Ectodermal cell (in vitro differentiated cells): Measurements from ENCODE around the gene HSD17B2.

ENCODE experiments used
- H3K27ac ChIP-seq: 2 replicates; pipeline ENCODE4 v1.7.0; 2013; ENCODE audit warnings: mild to moderate bottlenecking, low read depth, low read length; ENCODE audit not compliant: insufficient read depth, poor library complexity, severe bottlenecking
- H3K27me3 ChIP-seq: 2 replicates; pipeline ENCODE4 v1.7.0; 2013; ENCODE audit warnings: mild to moderate bottlenecking, low read length; ENCODE audit not compliant: insufficient read depth, control insufficient read depth, poor library complexity, severe bottlenecking
- H3K36me3 ChIP-seq: one replicate; pipeline ENCODE4 v1.7.0; 2013; ENCODE audit warnings: low read length; ENCODE audit not compliant: control insufficient read depth, insufficient read depth
- H3K4me1 ChIP-seq: one replicate; pipeline ENCODE4 v1.7.0; 2013; ENCODE audit warnings: low read length; ENCODE audit not compliant: control insufficient read depth, insufficient read depth
- H3K4me3 ChIP-seq: 2 replicates; pipeline ENCODE4 v1.7.0; 2013; ENCODE audit warnings: low read depth, low read length, control low read depth; ENCODE audit not compliant: insufficient read depth
- H3K9me3 ChIP-seq: 2 replicates; pipeline ENCODE4 v1.7.0; 2013; ENCODE audit warnings: mild to moderate bottlenecking, low read length, moderate library complexity; ENCODE audit not compliant: control insufficient read depth
- WGBS, 2 experiments: methylation state at CpG; one replicate each; pipeline ENCODE4 v1.1.7; 2013; ENCODE audit warnings: missing lambda C conversion rate in 2 of 2; 5-methylcytosine and 5-hydroxymethylcytosine counted together

The HSD17B2 gene

GRCh38 chr16:82059161-82059982 lies 24.3 kb downstream of the HSD17B2 start:
- WGBS, 2 experiments = 96% methylated on average over 7 to 8 of the region's 8 CpGs
- H3K36me3 ChIP-seq = no peaks in the 10 kb centered on the region

GRCh38 chr16:82059983-82060421 lies 24.9 kb downstream of the HSD17B2 start:
- no peak overlapping the region for H3K27ac ChIP-seq
- no peaks in the 10 kb centered on the region for H3K36me3 ChIP-seq
- H3K9me3 ChIP-seq = no peaks in the 10 kb centered on the region
- H3K4me3 ChIP-seq = no peak overlapping the region
- 92 to 94% methylated on average over 1 of the region's 1 CpG for WGBS, 2 experiments
- H3K4me1 ChIP-seq = no peaks in the 10 kb centered on the region
- H3K27me3 ChIP-seq = no peaks in the 10 kb centered on the region

More at GRCh38 chr16:82059161-82059982, 24.3 kb downstream of the HSD17B2 start:
- Histone ChIP-seq H3K4me1 (no peaks in the 10 kb centered on the region), H3K27ac (no peak overlapping the region), H3K27me3 (no peaks in the 10 kb centered on the region), H3K4me3 (no peak overlapping the region), H3K9me3 (no peaks in the 10 kb centered on the region)

- no peaks in the 10 kb centered on the region for H3K4me1 ChIP-seq
- H3K27ac ChIP-seq = no peak overlapping the region
- H3K9me3 ChIP-seq = no peaks in the 10 kb centered on the region
- no peaks in the 10 kb centered on the region for H3K36me3 ChIP-seq
- no peaks in the 10 kb centered on the region for H3K27me3 ChIP-seq
- H3K4me3 ChIP-seq = no peak overlapping the region
- WGBS, 2 experiments = 57 to 62% methylated on average over 5 of the region's 5 CpGs
These were observed 26.9 kb downstream of the HSD17B2 start for GRCh38 chr16:82061861-82062525.

DNA sequence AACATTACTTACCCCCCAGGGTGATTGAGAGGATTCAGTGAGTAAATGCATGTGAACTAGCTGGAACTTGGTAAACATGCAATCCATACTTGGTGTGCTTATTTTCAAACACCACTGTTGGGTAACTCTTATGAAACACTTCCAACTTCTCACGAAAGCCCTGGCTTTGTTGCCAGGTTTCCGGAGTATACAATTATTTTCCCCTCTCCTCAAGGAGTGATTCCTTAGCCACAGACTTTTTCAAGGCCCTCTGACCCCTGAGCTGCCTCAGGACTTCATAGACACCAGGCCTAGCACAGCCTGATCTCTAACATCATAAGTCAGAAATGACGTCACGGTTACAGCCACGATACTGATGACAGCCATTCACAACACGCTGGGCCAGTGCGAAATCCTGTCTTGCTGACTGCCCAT lies 27.6 kb downstream of the HSD17B2 start:
- Histone ChIP-seq H3K4me3 (no peak overlapping the region), H3K36me3 (no peaks in the 10 kb centered on the region), H3K27me3 (no peaks in the 10 kb centered on the region), H3K4me1 (no peaks in the 10 kb centered on the region), H3K27ac (no peak overlapping the region), H3K9me3 (no peaks in the 10 kb centered on the region)
- 92 to 97% methylated on average over 7 of the region's 7 CpGs for WGBS, 2 experiments

DNA sequence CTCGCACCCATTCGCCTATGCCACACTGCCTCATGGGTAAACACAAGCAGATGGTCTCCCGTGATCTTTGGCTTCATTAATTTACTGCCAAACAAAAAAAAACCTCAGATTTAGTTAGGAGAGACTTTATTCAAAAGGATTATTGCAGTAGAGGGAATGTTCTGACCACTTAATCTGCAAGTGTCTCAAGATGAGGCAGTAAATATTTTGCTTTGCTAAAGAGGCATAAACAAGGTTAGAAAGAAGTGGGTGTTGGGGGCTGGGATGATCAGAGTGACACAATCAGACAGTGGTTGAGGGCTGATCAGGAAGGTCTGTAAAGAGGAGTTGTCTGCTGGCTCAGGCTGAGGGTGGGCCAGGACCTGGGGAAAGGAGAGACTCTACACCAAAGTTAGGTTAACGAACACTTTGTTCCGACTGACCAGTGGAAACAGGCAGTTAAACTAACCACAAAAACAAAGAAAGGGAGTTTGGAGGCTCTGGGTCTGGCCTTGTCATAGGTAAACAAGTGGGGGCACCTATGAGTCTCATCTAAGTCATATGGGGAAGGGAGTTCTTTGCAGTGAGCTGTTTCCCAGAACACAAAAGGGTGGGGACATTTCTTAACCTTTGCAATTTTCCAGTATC lies 28.5 kb downstream of the HSD17B2 start:
- no peaks in the 10 kb centered on the region for H3K36me3 ChIP-seq
- H3K27me3 ChIP-seq = no peaks in the 10 kb centered on the region
- WGBS, 2 experiments = 69 to 73% methylated on average over 4 to 5 of the region's 5 CpGs
- no peaks in the 10 kb centered on the region for H3K9me3 ChIP-seq
- no peak overlapping the region for H3K4me3 ChIP-seq
- H3K27ac ChIP-seq = no peak overlapping the region
- no peaks in the 10 kb centered on the region for H3K4me1 ChIP-seq

DNA sequence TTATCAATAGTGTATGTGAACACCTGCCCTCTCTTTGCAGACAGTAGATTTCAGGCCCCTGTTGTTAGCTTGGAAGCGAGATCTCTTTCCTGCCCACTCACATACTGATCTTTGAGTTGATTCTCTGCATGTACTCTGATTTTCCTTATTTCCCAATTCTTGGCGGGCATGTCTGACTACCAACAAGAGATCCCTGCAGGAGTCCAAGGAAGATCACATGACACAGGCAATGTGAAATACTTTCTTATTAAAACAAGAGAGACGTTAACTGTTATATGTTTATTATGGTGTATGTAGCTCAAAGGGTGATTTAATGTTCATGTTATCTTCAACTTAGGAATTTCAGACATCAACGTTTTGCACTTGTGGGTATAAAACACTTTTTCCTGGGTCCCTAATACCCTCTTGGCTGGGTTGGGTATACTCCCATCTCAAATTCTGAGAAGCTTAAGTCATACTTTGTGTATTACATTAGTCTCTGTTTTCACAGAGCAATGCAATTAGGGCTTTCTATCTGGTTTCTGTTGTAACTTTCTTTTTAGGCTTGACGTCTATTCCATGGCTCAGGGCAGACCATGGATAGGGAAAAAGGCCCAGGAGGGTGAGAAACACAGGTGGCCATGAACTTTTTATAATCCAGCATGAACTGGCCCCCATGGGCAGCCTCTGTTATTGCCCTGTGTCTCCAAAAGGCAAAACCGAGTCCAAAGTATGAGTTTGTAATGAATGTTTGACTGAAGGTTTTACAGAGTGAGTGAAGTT lies 32.2 kb downstream of the HSD17B2 start:
- Histone ChIP-seq H3K27me3 (no peaks in the 10 kb centered on the region), H3K9me3 (no peaks in the 10 kb centered on the region), H3K36me3 (no peaks in the 10 kb centered on the region), H3K4me3 (no peak overlapping the region), H3K27ac (no peak overlapping the region), H3K4me1 (no peaks in the 10 kb centered on the region)
- 88 to 89% methylated on average over 6 of the region's 6 CpGs for WGBS, 2 experiments

- WGBS, 2 experiments = 94 to 95% methylated on average over 10 of the region's 10 CpGs
- H3K4me3 ChIP-seq = no peak overlapping the region
- H3K9me3 ChIP-seq = no peaks in the 10 kb centered on the region
- no peaks in the 10 kb centered on the region for H3K4me1 ChIP-seq
- H3K36me3 ChIP-seq = no peaks in the 10 kb centered on the region
- no peak overlapping the region for H3K27ac ChIP-seq
- no peaks in the 10 kb centered on the region for H3K27me3 ChIP-seq
These were observed 32.8 kb downstream of the HSD17B2 start for GRCh38 chr16:82067804-82068325.

GRCh38 chr16:82070656-82071369 lies 35.8 kb downstream of the HSD17B2 start:
- H3K27ac ChIP-seq = no peak overlapping the region
- whole genome bisulfite sequencing, 2 experiments = 81 to 90% methylated on average over 4 of the region's 4 CpGs
- H3K27me3 ChIP-seq = no peaks in the 10 kb centered on the region
- H3K4me3 ChIP-seq = no peak overlapping the region
- no peaks in the 10 kb centered on the region for H3K9me3 ChIP-seq
- no peaks in the 10 kb centered on the region for H3K4me1 ChIP-seq
- no peaks in the 10 kb centered on the region for H3K36me3 ChIP-seq

DNA sequence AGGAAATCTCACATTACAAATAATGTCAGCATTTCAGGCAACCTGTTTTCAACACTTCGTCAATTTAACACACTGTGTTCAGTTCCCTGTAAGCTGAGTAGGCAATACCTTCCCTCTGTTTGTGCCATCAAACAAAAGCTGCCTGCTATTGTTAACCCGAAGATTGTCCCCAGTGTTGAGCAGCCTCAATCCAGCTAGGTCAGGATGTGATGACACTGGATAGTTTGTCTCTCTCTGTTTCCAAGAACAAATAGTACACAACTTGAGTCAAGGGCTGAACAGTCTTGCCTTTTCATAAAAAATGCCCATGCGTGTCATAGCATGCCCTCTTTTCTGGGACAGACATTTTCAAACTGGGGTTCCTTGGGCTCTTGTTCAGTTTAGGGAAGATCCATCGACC lies 36.4 kb downstream of the HSD17B2 start:
- Histone ChIP-seq H3K9me3 (no peaks in the 10 kb centered on the region), H3K27me3 (no peaks in the 10 kb centered on the region), H3K27ac (no peak overlapping the region), H3K4me1 (no peaks in the 10 kb centered on the region), H3K36me3 (no peaks in the 10 kb centered on the region), H3K4me3 (no peak overlapping the region)
- 86 to 87% methylated on average over 4 of the region's 4 CpGs for WGBS, 2 experiments
